HepG2 (cell line): ENCODE measurements around the gene RICTOR. TPM values are rescaled to one million over a fixed set of nuclear protein-coding genes. Genes with fewer than 3 reads are reported as not detected.
A peak's percentile ranks its signal among the peaks of the same experiment; 100 is the strongest.

Experiments
- ATAC-seq: fragments of 200-7000 bp; cut with Tn5 transposase; 3 replicates; pipeline ENCODE4 v1.9.1; 2020; ENCODE audit warnings: mild to moderate bottlenecking, moderate library complexity
- BruUV-seq: library from RNA; stranded (reverse); fragments of 400-500 nt; replicated peaks from 2 replicates; lab custom pipeline; 2021; lab: Mats Ljungman, UMichigan
- CTCF ChIA-PET: fragments of 300-600 bp; formaldehyde crosslinking; extraction: SDS; loops from one replicate; lab custom pipeline; 2021; ENCODE audit warnings: low total read pairs, inconsistent platforms, low intra/inter-chr PET ratio; lab: Yijun Ruan, JAX
- POLR2A ChIA-PET: fragments of 350-600 bp; sonication (Branson Sonifier 250); formaldehyde crosslinking; loops from one replicate; lab custom pipeline; 2020; ENCODE audit warnings: antibody characterized with exemption, inconsistent platforms; lab: Yijun Ruan, JAX
- DNase-seq: peaks from one replicate; pipeline ENCODE4 v3.0.0-alpha.2; 2015; ENCODE audit warnings: low spot score
- FAIRE-seq: peaks from 3 replicates; lab custom pipeline; 2011; peaks lifted over from hg19 to GRCh38; lab: Jason Lieb, UNC
- H2AFZ ChIP-seq: one replicate; pipeline ENCODE4 v1.6.1; 2011; ENCODE audit warnings: low read length, inconsistent platforms
- H3K27ac ChIP-seq: fragments of 300-600 bp; 3 replicates; pipeline ENCODE4 v1.8.0; 2011; ENCODE audit warnings: mixed run types, mild to moderate bottlenecking, mixed read lengths, low read length, inconsistent platforms; ENCODE audit not compliant: insufficient read depth; ENCODE audit errors: extremely low read length
- H3K27me3 ChIP-seq, 2 experiments: fragments of 200-600 bp in 1 of 2; 2 replicates in 1 of 2; 3 replicates in 1 of 2; pipeline versions ENCODE4 v1.6.0 to v1.8.0; 2011; ENCODE audit warnings: low read length in 2 of 2, mild to moderate bottlenecking in 2 of 2, moderate library complexity in 2 of 2, inconsistent platforms in 1 of 2; ENCODE audit not compliant: insufficient read depth in 2 of 2, control insufficient read depth in 1 of 2
- H3K36me3 ChIP-seq, 2 experiments: fragments of 200-600 bp in 1 of 2; replicated peaks in 1 of 2; 2 replicates in 1 of 2; 3 replicates in 1 of 2; pipeline versions ENCODE4 v1.5.1 to v1.8.0; 2011; ENCODE audit warnings: low read length in 2 of 2, inconsistent platforms in 1 of 2; ENCODE audit not compliant: insufficient read depth in 2 of 2, control insufficient read depth in 1 of 2
- H3K4me1 ChIP-seq: 2 replicates; pipeline ENCODE4 v1.5.1; 2012; ENCODE audit warnings: low read length, inconsistent platforms; ENCODE audit not compliant: insufficient read depth
- H3K4me2 ChIP-seq: 2 replicates; pipeline ENCODE4 v1.6.0; 2011; ENCODE audit warnings: low read depth, low read length, inconsistent platforms
- H3K4me3 ChIP-seq, 3 experiments: fragments of 200-600 bp in 1 of 3; sonication (generic), shearing (Covaris generic) in 1 of 3; replicated peaks in 1 of 3; 2 replicates each; pipeline ENCODE4 v1.5.1; 2011 to 2016; ENCODE audit warnings: low read length in 3 of 3, inconsistent platforms in 2 of 3, low read depth in 2 of 3, mild to moderate bottlenecking in 2 of 3, control low read depth in 1 of 3, mixed read lengths in 1 of 3; ENCODE audit not compliant: insufficient read depth in 1 of 3
- H3K79me2 ChIP-seq: one replicate; pipeline ENCODE4 v1.6.1; 2011; ENCODE audit warnings: low read length, inconsistent platforms; ENCODE audit not compliant: insufficient read depth
- H3K9ac ChIP-seq: 2 replicates; pipeline ENCODE4 v1.6.0; 2011; ENCODE audit warnings: mild to moderate bottlenecking, low read depth, low read length, inconsistent platforms; ENCODE audit not compliant: insufficient read depth
- H3K9me3 ChIP-seq: 2 replicates; pipeline ENCODE4 v1.5.1; 2012; ENCODE audit warnings: mild to moderate bottlenecking, low read length
- H4K20me1 ChIP-seq: 2 replicates; pipeline ENCODE4 v1.6.0; 2011; ENCODE audit warnings: inconsistent platforms, mild to moderate bottlenecking, low read length, moderate library complexity; ENCODE audit not compliant: insufficient read depth
- ARHGAP35 ChIP-seq: sonication (generic); formaldehyde crosslinking; IDR thresholded peaks from 2 replicates; pipeline ENCODE4 v1.9.0; 2022; ENCODE audit warnings: mild to moderate bottlenecking, inconsistent platforms, moderate library complexity, missing genetic modification reagents, borderline replicate concordance
- ATF2 ChIP-seq: sonication (generic); formaldehyde crosslinking; IDR thresholded peaks from 2 replicates; pipeline ENCODE4 v1.4.0; 2020; ENCODE audit warnings: missing genetic modification reagents
- BRCA1 ChIP-seq: sonication (generic); formaldehyde crosslinking; IDR thresholded peaks from 2 replicates; pipeline ENCODE4 v1.4.0; 2020; ENCODE audit warnings: missing genetic modification reagents
- CENPX ChIP-seq: sonication (generic); formaldehyde crosslinking; IDR thresholded peaks from 2 replicates; pipeline ENCODE4 v1.9.0; 2021; ENCODE audit warnings: mild to moderate bottlenecking, missing genetic modification reagents, moderate library complexity
- ETS1 ChIP-seq: sonication (generic); formaldehyde crosslinking; IDR thresholded peaks from 2 replicates; pipeline ENCODE4 v1.4.0; 2020; ENCODE audit warnings: missing genetic modification reagents
- FLYWCH1 ChIP-seq: sonication (generic); formaldehyde crosslinking; IDR thresholded peaks from 2 replicates; pipeline ENCODE4 v1.8.1; 2023; ENCODE audit warnings: mild to moderate bottlenecking, missing genetic modification reagents
- GTF3A ChIP-seq: sonication (generic); formaldehyde crosslinking; conservative IDR thresholded peaks from 2 replicates; pipeline ENCODE4 v1.4.0; 2020; ENCODE audit warnings: mild to moderate bottlenecking, missing genetic modification reagents
- HHEX ChIP-seq: IDR thresholded peaks from 2 replicates; pipeline ENCODE4 v1.6.1; 2016; ENCODE audit warnings: control low read depth
- HOXA3 ChIP-seq: sonication (generic); formaldehyde crosslinking; IDR thresholded peaks from 2 replicates; pipeline ENCODE4 v1.5.0; 2020; ENCODE audit warnings: missing genetic modification reagents
- MTF2 ChIP-seq: sonication (generic); formaldehyde crosslinking; IDR thresholded peaks from 2 replicates; pipeline ENCODE4 v1.5.0; 2020; ENCODE audit warnings: missing genetic modification reagents, borderline replicate concordance
- MYC ChIP-seq: sonication (generic); formaldehyde crosslinking; IDR thresholded peaks from 2 replicates; pipeline ENCODE4 v1.9.0; 2021; ENCODE audit warnings: missing genetic modification reagents, borderline replicate concordance
- NFE2 ChIP-seq: sonication (generic); formaldehyde crosslinking; IDR thresholded peaks from 2 replicates; pipeline ENCODE4 v1.4.0; 2020; ENCODE audit warnings: missing genetic modification reagents
- PRDM4 ChIP-seq: sonication (generic); formaldehyde crosslinking; IDR thresholded peaks from 2 replicates; pipeline ENCODE4 v1.9.0; 2021; ENCODE audit warnings: missing genetic modification reagents, borderline replicate concordance
- ZBTB4 ChIP-seq: sonication (generic); formaldehyde crosslinking; IDR thresholded peaks from 2 replicates; pipeline ENCODE4 v1.4.0; 2020; ENCODE audit warnings: missing genetic modification reagents, mild to moderate bottlenecking, borderline replicate concordance
- ZKSCAN8 ChIP-seq: IDR thresholded peaks from 2 replicates; pipeline ENCODE4 v1.6.1; 2016; ENCODE audit warnings: borderline replicate concordance, missing genetic modification reagents, missing compliant biosample characterization
- WGBS: methylation state at CpG from one replicate; pipeline ENCODE4 v1.1.6; 2017; ENCODE audit warnings: low lambda C conversion rate; 5-methylcytosine and 5-hydroxymethylcytosine counted together
- in situ Hi-C: cut with HindIII; loops from 2 replicates; pipeline ENCODE4 v1.10.0; 2017; ENCODE audit warnings: low pct_unique_long_range_greater_than_20kb; ENCODE audit not compliant: extremely low pct_ligation_motif_present
- intact Hi-C: fragments of 100-400 bp; cut with micrococcal nuclease; formaldehyde crosslinking; loops from one replicate; pipeline ENCODE4 v1.10.0; 2022; ENCODE audit not compliant: unreplicated experiment
- polyA plus RNA-seq, 8 experiments: library from polyadenylated mRNA; depleted of rRNA in 3 of 8; stranded (reverse) in 7 of 8; unstranded in 1 of 8; fragments of >200 nt; fragmentation: Illumina TruSeq in 4 of 8; extraction: Trizol in 4 of 8; gene quantifications; 2 replicates each; pipeline versions ENCODE4 v1.2.1 to v1.2.3, GENCODE V29; 2011 to 2016; ENCODE audit warnings: low read depth in 4 of 8, missing spikeins in 1 of 8, mixed read lengths in 1 of 8; ENCODE audit not compliant: insufficient read depth in 1 of 8
- total RNA-seq, 5 experiments: library from RNA; depleted of rRNA; stranded (reverse); fragments of >200 nt; fragmentation: Illumina TruSeq; extraction: Trizol; gene quantifications; 2 replicates each; pipeline ENCODE4 v1.2.3, GENCODE V29; 2016; ENCODE audit warnings: low read depth in 1 of 5

The RICTOR gene
- total and polyA plus RNA-seq, 2 of the 13 experiments (the other 11 are each of a cell fraction or from before 2014, with no cell fraction given), result 10.7 to 15.4 TPM

GRCh38 chr5:39014561-39014960, 59.6 kb downstream of the RICTOR start:
- Histone ChIP-seq H3K79me2 (no peaks in the 10 kb centered on the region), H3K4me1 (peaks cover 12% of the 10 kb centered on the region), H2AFZ (no peak overlapping the region), H3K36me3 (peaks cover 0 to 26% of the 10 kb centered on the region in 2 experiments; a peak in 2 of 5 replicates), H3K27ac (no peak overlapping the region), H3K4me2 (no peak overlapping the region), H3K27me3 (no peaks in the 10 kb centered on the region), H3K4me3 (no peak overlapping the region), H3K9me3 (peaks cover 21% of the 10 kb centered on the region), H3K9ac (no peak overlapping the region), H4K20me1 (0 out of 2 replicates have a peak, but pooled peaks cover 9% of the 10 kb centered on the region)
- 89% methylated on average over 2 of the region's 2 CpGs for WGBS
- ATAC-seq, result no peak
- CTCF ChIA-PET, result no interaction called here
- intact Hi-C loops, result no loop called here
- no peak for FAIRE-seq
- in situ Hi-C loops, result no loop called here
- POLR2A ChIA-PET, result no interaction called here
- peak; percentile 6 for DNase-seq
- no TSS peak for BruUV-seq
- no peak for TF ChIP-seq MTF2 (CRISPR knock-in tag)
- no peak for TF ChIP-seq GTF3A (CRISPR knock-in tag)
- no peak for TF ChIP-seq CENPX
- no peak for TF ChIP-seq HOXA3 (CRISPR knock-in tag)
- no peak for TF ChIP-seq MYC (CRISPR knock-in tag)
- TF ChIP-seq ATF2 (CRISPR knock-in tag), result no peak
- no peak for TF ChIP-seq NFE2 (CRISPR knock-in tag)
- TF ChIP-seq BRCA1 (CRISPR knock-in tag), result no peak
- no peak for TF ChIP-seq PRDM4 (CRISPR knock-in tag)
- no peak for TF ChIP-seq ARHGAP35 (CRISPR knock-in tag)
- no peak for TF ChIP-seq ZKSCAN8 (CRISPR knock-in tag)
- TF ChIP-seq HHEX (CRISPR knock-in tag), result no peak
- no peak for TF ChIP-seq ETS1 (CRISPR knock-in tag)
- no peak for TF ChIP-seq FLYWCH1 (CRISPR knock-in tag)
- TF ChIP-seq ZBTB4 (CRISPR knock-in tag), result no peak
